Thyroid gland (tissue), 4 donors: Measurements from ENCODE around the gene FBXO41. TPM values are rescaled to one million over a fixed set of nuclear protein-coding genes. Genes with fewer than 3 reads are reported as not detected.

ENCODE experiments used
- DNase-seq, 2 donors: peaks; one replicate each; pipeline ENCODE4 v3.0.0-alpha.2; 2019
- H3K27ac ChIP-seq, 3 donors: fragments of 200-600 bp; sonication (generic); 1 replicate in 2 of 3; 2 replicates in 1 of 3; pipeline ENCODE4 v1.5.1; 2016 to 2019; ENCODE audit warnings: mild to moderate bottlenecking in 1 of 3, moderate library complexity in 1 of 3
- H3K27me3 ChIP-seq: fragments of 200-600 bp; sonication (generic); one replicate; pipeline ENCODE4 v1.5.1; 2019
- H3K36me3 ChIP-seq, 2 donors: fragments of 200-600 bp; sonication (generic); one replicate each; pipeline ENCODE4 v1.5.1; 2016 to 2019
- H3K4me1 ChIP-seq, 2 donors: fragments of 200-600 bp; sonication (generic); one replicate each; pipeline ENCODE4 v1.5.1; 2017 to 2019
- H3K4me3 ChIP-seq, 3 donors: fragments of 200-600 bp; sonication (generic); replicated peaks in 1 of 3; 1 replicate in 2 of 3; 2 replicates in 1 of 3; pipeline ENCODE4 v1.5.1; 2016; ENCODE audit warnings: mild to moderate bottlenecking in 1 of 3
- H3K9me3 ChIP-seq: fragments of 200-600 bp; sonication (generic); one replicate; pipeline ENCODE4 v1.5.1; 2017
- CTCF ChIP-seq, 6 experiments: fragments of 200-600 bp in 3 of 6; fragments of 450-650 bp in 3 of 6; sonication (generic) in 3 of 6; IDR thresholded peaks; one replicate each; pipeline ENCODE4 v1.5.1; 2016 to 2019; ENCODE audit warnings: antibody characterized with exemption in 6 of 6, mild to moderate bottlenecking in 2 of 6, inconsistent platforms in 1 of 6, moderate library complexity in 1 of 6
- POLR2A ChIP-seq, 2 donors: fragments of 450-650 bp; IDR thresholded peaks; one replicate each; pipeline ENCODE4 v1.6.1; 2017; ENCODE audit warnings: antibody characterized with exemption in 2 of 2, mild to moderate bottlenecking in 2 of 2, moderate library complexity in 1 of 2
- WGBS, 2 donors: methylation state at CpG; one replicate each; pipeline ENCODE4 v1.1.5; 2017; 5-methylcytosine and 5-hydroxymethylcytosine counted together
- intact Hi-C: fragments of 100-400 bp; cut with DNase I; formaldehyde crosslinking; loops from one replicate; pipeline ENCODE4 v1.15.1; 2023
- total RNA-seq, 4 donors: library from RNA; depleted of rRNA; stranded (reverse); fragments of >200 nt; gene quantifications; one replicate each; pipeline ENCODE4 v1.2.3, GENCODE V29; 2016

FBXO41 gene
- total RNA-seq, 4 donors from 2014 or later, result 0.79 to 3.8 (median 1.3) TPM

DNA sequence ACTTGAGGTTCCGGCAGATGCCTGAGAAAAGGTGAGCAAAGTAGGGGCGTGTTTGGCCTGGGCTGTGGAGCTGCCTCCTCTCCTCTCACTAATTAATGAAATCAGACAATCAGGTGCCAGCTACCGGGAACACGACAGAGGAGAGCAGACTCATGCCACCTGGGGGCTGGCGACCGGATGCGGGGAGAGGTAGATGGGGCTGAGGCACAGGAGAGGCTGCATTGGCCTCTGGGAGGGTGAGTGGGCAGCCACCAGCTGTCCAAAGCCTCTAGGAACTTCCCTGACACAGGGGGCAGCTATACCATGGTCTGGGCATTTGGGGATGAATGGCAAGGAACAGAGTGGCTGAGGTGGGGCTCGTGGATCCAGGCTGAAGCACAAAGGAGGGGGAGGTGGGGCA lies 25.0 kb downstream of the FBXO41 start:
- no peak for DNase-seq
- Histone ChIP-seq H3K4me3 (no peak overlapping the region), H3K4me1 (no peaks in the 10 kb centered on the region), H3K36me3 (peaks cover under 1 to 2% of the 10 kb centered on the region in 2 donors), H3K9me3 (no peaks in the 10 kb centered on the region), H3K27me3 (no peaks in the 10 kb centered on the region), H3K27ac (no peak overlapping the region)
- intact Hi-C loops, result no loop called here
- WGBS, 2 donors, result 88 to 93% methylated on average over 8 of the region's 8 CpGs
- TF ChIP-seq CTCF (IDR thresholded peaks at IDR 0.05) (no peak), POLR2A (IDR thresholded peaks at IDR 0.05) (no peak)

- no peaks in the 10 kb centered on the region for H3K4me1 ChIP-seq
- no peaks in the 10 kb centered on the region for H3K27me3 ChIP-seq
- no peak for TF ChIP-seq POLR2A (IDR thresholded peaks at IDR 0.05)
- no peak for TF ChIP-seq CTCF (IDR thresholded peaks at IDR 0.05)
- no peak overlapping the region for H3K4me3 ChIP-seq
- no peak overlapping the region for H3K27ac ChIP-seq
- H3K36me3 ChIP-seq, result peaks cover 5 to 6% of the 10 kb centered on the region in 2 donors
- DNase-seq, result no peak
- WGBS, 2 donors, result 97 to 98% methylated on average over 9 of the region's 9 CpGs
- no peaks in the 10 kb centered on the region for H3K9me3 ChIP-seq
- intact Hi-C loops, result no loop called here
These were observed 25.4 kb downstream of the FBXO41 start for GRCh38 chr2:73258913-73259215.

DNA sequence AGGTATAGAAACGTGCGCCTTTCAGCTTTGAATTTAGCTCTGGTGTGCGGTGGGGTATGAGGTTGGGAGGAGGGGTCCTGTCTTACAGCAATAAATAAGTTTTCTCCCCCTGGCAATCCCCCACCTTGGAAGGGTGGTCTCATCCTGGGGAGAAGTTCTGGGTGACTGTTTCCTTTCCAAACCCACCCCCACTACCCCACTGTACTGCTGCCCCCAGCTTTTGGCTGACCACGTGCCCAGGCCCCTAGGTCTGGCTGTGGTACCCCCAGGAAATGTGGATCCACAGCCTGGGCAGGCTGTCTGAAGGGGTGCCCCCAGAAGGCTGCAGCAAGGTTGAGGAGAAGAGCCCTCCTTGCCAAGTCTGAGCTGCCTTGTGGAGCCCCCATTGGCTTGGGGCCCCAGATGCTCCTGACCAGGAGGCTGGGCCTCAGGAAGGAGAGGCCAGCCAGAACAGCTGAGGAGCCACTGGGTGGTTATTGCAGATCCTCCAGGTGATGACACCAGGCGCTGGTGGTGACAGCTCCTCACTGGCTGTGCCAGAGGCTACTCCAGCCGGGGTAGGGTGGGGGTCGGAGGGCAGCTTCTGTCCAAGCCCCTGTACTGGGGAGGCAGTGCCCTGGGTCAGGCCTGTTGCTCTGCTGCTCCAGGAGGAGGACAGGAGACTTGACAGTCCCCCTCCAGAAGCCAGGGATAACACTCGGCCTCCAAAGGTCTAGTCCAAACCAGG lies 25.9 kb downstream of the FBXO41 start:
- no peaks in the 10 kb centered on the region for H3K4me1 ChIP-seq
- H3K27ac ChIP-seq, result no peak overlapping the region
- 88 to 93% methylated on average over 4 to 5 of the region's 8 CpGs for WGBS, 2 donors
- H3K9me3 ChIP-seq, result no peaks in the 10 kb centered on the region
- intact Hi-C loops, result no loop called here
- peaks cover 8 to 10% of the 10 kb centered on the region in 2 donors for H3K36me3 ChIP-seq
- no peak for DNase-seq
- H3K27me3 ChIP-seq, result no peaks in the 10 kb centered on the region
- TF ChIP-seq POLR2A (IDR thresholded peaks at IDR 0.05) (no peak), CTCF (IDR thresholded peaks at IDR 0.05) (no peak)
- H3K4me3 ChIP-seq, result no peak overlapping the region

DNA sequence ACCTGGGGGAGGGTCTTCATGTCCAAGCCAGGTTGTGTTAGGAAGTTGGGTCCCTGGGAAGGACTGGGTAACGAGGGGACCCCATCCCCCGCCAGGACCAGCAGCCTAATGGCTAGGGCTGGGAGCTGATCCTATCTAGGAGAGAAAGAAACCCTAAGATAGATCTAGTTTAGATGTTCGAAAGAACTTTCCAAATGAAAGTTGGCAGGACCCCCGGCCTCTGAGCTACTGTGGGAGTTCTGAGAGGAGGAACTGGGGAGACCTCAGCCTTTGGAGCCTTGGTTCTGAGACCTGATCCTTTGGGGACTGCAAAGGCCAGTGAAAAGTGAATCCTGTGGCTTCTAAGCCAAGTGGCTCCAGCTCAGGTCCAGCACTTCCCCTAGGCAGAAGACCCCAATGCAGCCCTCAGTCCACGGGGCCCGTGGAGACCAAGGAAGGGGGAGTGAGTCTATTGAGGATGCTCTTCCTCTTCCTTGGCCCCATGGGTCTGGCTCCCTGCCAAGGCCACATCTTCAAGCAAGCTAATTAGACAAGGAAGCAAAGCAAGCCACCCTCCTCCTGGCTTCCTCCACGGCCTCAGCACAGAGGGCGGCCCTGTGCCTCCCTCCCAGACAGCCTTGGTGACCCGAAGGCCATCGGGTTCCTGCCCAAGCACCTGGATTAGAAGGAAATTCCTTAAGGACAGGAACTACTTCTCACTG lies 26.7 kb downstream of the FBXO41 start:
- intact Hi-C loops, result no loop called here

More for the DNA sequence above, 26.7 kb downstream of the FBXO41 start:
- no peak for TF ChIP-seq POLR2A (IDR thresholded peaks at IDR 0.05)
- no peak for TF ChIP-seq CTCF (IDR thresholded peaks at IDR 0.05)
- WGBS, 2 donors, result 74 to 81% methylated on average over 8 to 10 of the region's 10 CpGs
- no peak for DNase-seq
- Histone ChIP-seq H3K4me3 (no peak overlapping the region), H3K36me3 (peaks cover 16 to 18% of the 10 kb centered on the region in 2 donors), H3K9me3 (no peaks in the 10 kb centered on the region), H3K27ac (no peak overlapping the region), H3K4me1 (no peaks in the 10 kb centered on the region), H3K27me3 (no peaks in the 10 kb centered on the region)
